DMS79 treated with DMSO at 0.1 percent for 48 hours (cell line): ENCODE results near the gene NPL.

ENCODE experiments used
- DNase-seq: peaks from one replicate; lab custom pipeline; 2025; lab: John Stamatoyannopoulos, UW

Gene NPL

GRCh38 chr1:182869241-182869666 lies 79.7 kb downstream of the NPL start:
- no peak for DNase-seq

- DNase-seq, result no peak
These were observed 83.3 kb downstream of the NPL start for GRCh38 chr1:182872881-182873280.

GRCh38 chr1:182875889-182876288 lies 86.3 kb downstream of the NPL start:
- no peak for DNase-seq

- no peak for DNase-seq
These were observed 87.8 kb downstream of the NPL start for GRCh38 chr1:182877331-182877730.

GRCh38 chr1:182877842-182878241 lies 88.3 kb downstream of the NPL start:
- DNase-seq, result no peak
